ENCODE measurements around the gene SLC39A3.
A peak's percentile ranks its signal among the peaks of the same experiment; 100 is the strongest.

Gene SLC39A3, protein sequence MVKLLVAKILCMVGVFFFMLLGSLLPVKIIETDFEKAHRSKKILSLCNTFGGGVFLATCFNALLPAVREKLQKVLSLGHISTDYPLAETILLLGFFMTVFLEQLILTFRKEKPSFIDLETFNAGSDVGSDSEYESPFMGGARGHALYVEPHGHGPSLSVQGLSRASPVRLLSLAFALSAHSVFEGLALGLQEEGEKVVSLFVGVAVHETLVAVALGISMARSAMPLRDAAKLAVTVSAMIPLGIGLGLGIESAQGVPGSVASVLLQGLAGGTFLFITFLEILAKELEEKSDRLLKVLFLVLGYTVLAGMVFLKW

GRCh38 chr19:2739602-2740313 is at the start of gene SLC39A3:
SLC39A3 (minus strand) TSS chr19:2740017; CDS start chr19:2737257, 2,760 bp downstream.
- peaks cover 7% of the 10 kb centered on the region for H3K36me3 ChIP-seq (ENCODE audit: control insufficient read depth, insufficient read depth, low read length)
- peak within 1 kb of the TSS; percentile 71 for H3K4me3 ChIP-seq (ENCODE audit: low read length)
- peak within 1 kb of the TSS; percentile 6 for H3K9ac ChIP-seq (ENCODE audit: low read length)
- H3K27ac ChIP-seq (ENCODE audit: low read depth, low read length), result no peak within 1 kb of the TSS
- H3K4me1 ChIP-seq (ENCODE audit: control insufficient read depth, insufficient read depth, low read length), result peaks cover 5% of the 10 kb centered on the region
- H3K27me3 ChIP-seq (ENCODE audit: control insufficient read depth, insufficient read depth, low read length), result no peaks in the 10 kb centered on the region

DNA sequence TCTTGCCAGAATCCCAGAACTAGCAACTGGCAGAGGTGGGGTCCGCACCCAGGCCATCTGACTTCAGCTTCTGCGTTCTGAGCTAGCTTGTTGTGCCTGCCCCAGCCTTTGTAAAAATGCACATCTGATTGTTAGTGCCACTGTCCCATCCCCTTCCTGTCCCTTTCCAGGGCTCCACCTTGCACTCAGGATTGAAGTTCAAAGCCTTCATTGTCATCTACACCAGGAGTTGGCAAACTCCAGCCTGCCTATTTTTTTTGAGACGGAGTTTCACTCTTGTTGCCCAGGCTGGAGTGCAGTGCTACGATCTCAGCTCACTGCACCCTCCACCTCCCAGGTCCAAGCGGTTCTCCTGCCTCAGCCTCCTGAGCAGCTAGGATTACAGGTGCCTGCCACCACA is 48.4 kb upstream of the SLC39A3 start:
- no peaks in the 10 kb centered on the region for H3K27me3 ChIP-seq (ENCODE audit: control insufficient read depth, insufficient read depth, low read length)
- peaks cover 7% of the 10 kb centered on the region for H3K4me1 ChIP-seq (ENCODE audit: control insufficient read depth, insufficient read depth, low read length)
- peaks cover 7% of the 10 kb centered on the region for H3K36me3 ChIP-seq (ENCODE audit: control insufficient read depth, insufficient read depth, low read length)
- H3K27ac ChIP-seq (ENCODE audit: low read depth, low read length), result no peak overlapping the region
- H3K4me3 ChIP-seq (ENCODE audit: low read length), result no peak overlapping the region
- no peak overlapping the region for H3K9ac ChIP-seq (ENCODE audit: low read length)

GRCh38 chr19:2787115-2787514 is 47.3 kb upstream of the SLC39A3 start:
- Histone ChIP-seq H3K27me3 (ENCODE audit: control insufficient read depth, insufficient read depth, low read length) (no peaks in the 10 kb centered on the region), H3K4me3 (ENCODE audit: low read length) (no peak overlapping the region), H3K27ac (ENCODE audit: low read depth, low read length) (no peak overlapping the region), H3K9ac (ENCODE audit: low read length) (no peak overlapping the region), H3K4me1 (ENCODE audit: control insufficient read depth, insufficient read depth, low read length) (peaks cover 11% of the 10 kb centered on the region), H3K36me3 (ENCODE audit: control insufficient read depth, insufficient read depth, low read length) (peaks cover 7% of the 10 kb centered on the region)

GRCh38 chr19:2785244-2785997 is 45.6 kb upstream of the SLC39A3 start, which contains the start of gene THOP1:
THOP1 (plus strand) TSS chr19:2785503; CDS start chr19:2785663, 160 bp downstream.
- Histone ChIP-seq H3K36me3 (ENCODE audit: control insufficient read depth, insufficient read depth, low read length) (peaks cover under 1% of the 10 kb centered on the region), H3K27ac (ENCODE audit: low read depth, low read length) (peak within 1 kb of the TSS; percentile 68), H3K9ac (ENCODE audit: low read length) (peak within 1 kb of the TSS; percentile 43), H3K4me3 (ENCODE audit: low read length) (peak within 1 kb of the TSS; percentile 80), H3K27me3 (ENCODE audit: control insufficient read depth, insufficient read depth, low read length) (no peaks in the 10 kb centered on the region), H3K4me1 (ENCODE audit: control insufficient read depth, insufficient read depth, low read length) (peaks cover 14% of the 10 kb centered on the region)

DNA sequence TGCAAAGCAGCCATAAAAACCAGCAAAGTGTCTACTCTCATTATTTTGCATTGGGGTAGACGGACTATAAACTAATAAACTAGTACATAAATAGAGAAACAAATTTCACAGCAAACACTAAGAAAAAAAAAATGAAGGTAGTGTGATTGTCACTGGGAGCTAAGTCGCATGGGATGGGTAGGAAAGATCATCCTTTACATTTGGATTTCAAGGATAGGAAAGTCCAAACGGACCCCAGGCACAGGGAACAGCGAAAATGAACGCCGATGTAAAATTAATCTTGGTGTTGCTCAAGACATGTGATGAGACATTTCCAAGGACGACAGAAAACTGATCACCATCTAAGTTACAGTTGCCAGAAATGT is 43.9 kb upstream of the SLC39A3 start:
- no peaks in the 10 kb centered on the region for H3K36me3 ChIP-seq (ENCODE audit: control insufficient read depth, insufficient read depth, low read length)
- H3K9ac ChIP-seq (ENCODE audit: low read length), result no peak overlapping the region
- H3K4me1 ChIP-seq (ENCODE audit: control insufficient read depth, insufficient read depth, low read length), result peaks cover 14% of the 10 kb centered on the region
- H3K27ac ChIP-seq (ENCODE audit: low read depth, low read length), result peak overlapping the region; percentile 72
- peak overlapping the region; percentile 56 for H3K4me3 ChIP-seq (ENCODE audit: low read length)
- no peaks in the 10 kb centered on the region for H3K27me3 ChIP-seq (ENCODE audit: control insufficient read depth, insufficient read depth, low read length)

DNA sequence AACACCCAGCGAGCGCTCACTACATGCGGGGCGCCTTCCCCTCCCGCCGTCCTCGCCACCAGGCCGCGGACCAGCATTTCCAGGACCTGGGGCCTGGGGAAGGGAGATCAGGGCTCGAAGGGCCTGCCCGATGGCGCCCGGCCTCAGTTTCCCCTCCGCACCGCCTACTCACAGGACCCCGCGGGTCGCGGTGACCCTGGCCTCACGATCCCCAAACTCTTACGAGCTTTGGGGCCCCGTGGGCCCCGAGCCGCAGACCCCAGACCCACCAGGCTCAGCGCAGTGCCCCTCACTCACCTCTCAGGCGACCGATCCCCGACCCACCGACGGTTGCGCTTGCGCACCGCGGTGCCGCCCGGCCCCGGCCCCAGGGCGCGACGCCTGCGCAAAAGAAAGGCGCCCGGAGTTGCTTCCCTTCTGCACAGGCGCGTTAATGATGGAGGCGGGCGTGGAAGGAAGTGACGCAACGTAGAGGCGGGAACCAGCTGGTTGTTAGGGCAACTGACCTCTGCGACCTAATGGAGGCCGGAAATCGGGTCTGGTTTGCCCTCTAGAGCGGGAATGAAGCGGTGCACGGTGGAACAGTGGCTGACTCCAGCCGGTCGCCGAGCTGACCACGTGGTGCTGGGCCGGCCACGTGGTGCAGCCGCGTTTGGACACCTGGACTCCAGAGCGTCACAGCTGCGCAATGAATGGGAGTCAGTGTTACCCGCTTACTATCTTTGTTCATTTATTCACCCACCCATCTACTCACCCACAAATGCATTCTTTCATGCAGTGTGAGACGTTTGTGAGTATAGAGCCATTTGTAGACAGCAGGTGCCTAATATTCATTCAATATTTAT is 43.3 kb upstream of the SLC39A3 start, which contains the start of gene SGTA:
SGTA (minus strand) TSS at position 338 of the 845 bp plus-strand sequence. CDS start 14,205 bp downstream, outside the sequence.
- peak within 1 kb of the TSS; percentile 95 for H3K4me3 ChIP-seq (ENCODE audit: low read length)
- peak within 1 kb of the TSS; percentile 81 for H3K27ac ChIP-seq (ENCODE audit: low read depth, low read length)
- no peaks in the 10 kb centered on the region for H3K27me3 ChIP-seq (ENCODE audit: control insufficient read depth, insufficient read depth, low read length)
- H3K9ac ChIP-seq (ENCODE audit: low read length), result peak within 1 kb of the TSS; percentile 72
- H3K4me1 ChIP-seq (ENCODE audit: control insufficient read depth, insufficient read depth, low read length), result peaks cover 14% of the 10 kb centered on the region
- H3K36me3 ChIP-seq (ENCODE audit: control insufficient read depth, insufficient read depth, low read length), result no peaks in the 10 kb centered on the region

DNA sequence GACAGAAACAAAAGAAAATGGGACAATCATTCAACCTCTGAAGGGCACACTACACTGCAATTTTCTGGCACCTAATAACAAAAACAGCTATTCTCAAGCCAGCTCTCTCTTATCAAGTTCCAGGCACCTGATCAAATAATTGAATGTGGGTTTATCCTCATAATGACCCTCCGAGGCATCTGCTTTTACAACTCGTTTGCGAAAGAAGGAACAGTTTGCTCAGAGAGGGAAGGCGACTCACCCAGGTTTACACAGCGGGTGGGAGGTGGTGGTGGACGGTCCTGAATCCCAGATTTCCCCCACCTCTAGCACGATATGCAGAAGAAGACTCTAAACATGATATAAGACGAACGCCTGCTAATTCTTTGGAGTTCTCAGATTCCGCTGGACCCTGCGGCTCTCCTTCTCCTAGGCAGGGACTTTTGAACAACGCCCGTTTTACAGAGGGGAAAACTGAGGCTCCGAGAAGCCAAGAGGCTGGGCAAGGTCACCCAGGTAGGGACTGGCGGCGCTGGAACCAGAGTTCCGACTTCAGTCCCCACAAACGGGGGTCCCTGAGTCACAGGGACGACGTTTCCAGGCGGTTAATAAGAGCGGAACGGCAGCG is 42.6 kb upstream of the SLC39A3 start:
- Histone ChIP-seq H3K4me3 (ENCODE audit: low read length) (peak overlapping the region; percentile 95), H3K36me3 (ENCODE audit: control insufficient read depth, insufficient read depth, low read length) (no peaks in the 10 kb centered on the region), H3K4me1 (ENCODE audit: control insufficient read depth, insufficient read depth, low read length) (peaks cover 14% of the 10 kb centered on the region), H3K9ac (ENCODE audit: low read length) (peak overlapping the region; percentile 72), H3K27ac (ENCODE audit: low read depth, low read length) (peak overlapping the region; percentile 81), H3K27me3 (ENCODE audit: control insufficient read depth, insufficient read depth, low read length) (no peaks in the 10 kb centered on the region)

DNA sequence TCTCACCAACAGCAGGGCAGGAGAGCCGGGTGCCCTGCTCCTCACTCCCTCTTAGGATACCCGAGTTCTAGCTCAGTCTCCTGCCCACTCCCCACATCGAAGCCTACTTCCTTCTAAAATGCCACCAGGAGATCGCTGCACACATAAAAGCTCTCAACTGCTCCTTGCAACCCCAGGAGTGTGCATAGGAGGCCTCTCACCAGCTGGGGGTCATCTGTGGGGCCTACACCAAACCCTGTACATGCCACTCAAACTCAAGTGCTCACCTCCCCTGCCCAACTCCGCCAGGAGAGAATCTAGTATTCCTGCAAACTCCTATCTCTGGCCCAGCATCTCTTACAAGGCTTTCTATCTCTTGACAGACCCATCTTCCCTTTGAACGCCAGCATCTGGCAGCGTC is 40.5 kb upstream of the SLC39A3 start:
- Histone ChIP-seq H3K27me3 (ENCODE audit: control insufficient read depth, insufficient read depth, low read length) (no peaks in the 10 kb centered on the region), H3K36me3 (ENCODE audit: control insufficient read depth, insufficient read depth, low read length) (no peaks in the 10 kb centered on the region), H3K9ac (ENCODE audit: low read length) (no peak overlapping the region), H3K4me3 (ENCODE audit: low read length) (no peak overlapping the region), H3K4me1 (ENCODE audit: control insufficient read depth, insufficient read depth, low read length) (peaks cover 10% of the 10 kb centered on the region), H3K27ac (ENCODE audit: low read depth, low read length) (no peak overlapping the region)

- Histone ChIP-seq H3K36me3 (ENCODE audit: control insufficient read depth, insufficient read depth, low read length) (no peaks in the 10 kb centered on the region), H3K4me1 (ENCODE audit: control insufficient read depth, insufficient read depth, low read length) (peaks cover 10% of the 10 kb centered on the region), H3K9ac (ENCODE audit: low read length) (no peak overlapping the region), H3K27me3 (ENCODE audit: control insufficient read depth, insufficient read depth, low read length) (no peaks in the 10 kb centered on the region), H3K4me3 (ENCODE audit: low read length) (no peak overlapping the region), H3K27ac (ENCODE audit: low read depth, low read length) (no peak overlapping the region)
Observed at GRCh38 chr19:2779121-2779740, 39.4 kb upstream of the SLC39A3 start.

DNA sequence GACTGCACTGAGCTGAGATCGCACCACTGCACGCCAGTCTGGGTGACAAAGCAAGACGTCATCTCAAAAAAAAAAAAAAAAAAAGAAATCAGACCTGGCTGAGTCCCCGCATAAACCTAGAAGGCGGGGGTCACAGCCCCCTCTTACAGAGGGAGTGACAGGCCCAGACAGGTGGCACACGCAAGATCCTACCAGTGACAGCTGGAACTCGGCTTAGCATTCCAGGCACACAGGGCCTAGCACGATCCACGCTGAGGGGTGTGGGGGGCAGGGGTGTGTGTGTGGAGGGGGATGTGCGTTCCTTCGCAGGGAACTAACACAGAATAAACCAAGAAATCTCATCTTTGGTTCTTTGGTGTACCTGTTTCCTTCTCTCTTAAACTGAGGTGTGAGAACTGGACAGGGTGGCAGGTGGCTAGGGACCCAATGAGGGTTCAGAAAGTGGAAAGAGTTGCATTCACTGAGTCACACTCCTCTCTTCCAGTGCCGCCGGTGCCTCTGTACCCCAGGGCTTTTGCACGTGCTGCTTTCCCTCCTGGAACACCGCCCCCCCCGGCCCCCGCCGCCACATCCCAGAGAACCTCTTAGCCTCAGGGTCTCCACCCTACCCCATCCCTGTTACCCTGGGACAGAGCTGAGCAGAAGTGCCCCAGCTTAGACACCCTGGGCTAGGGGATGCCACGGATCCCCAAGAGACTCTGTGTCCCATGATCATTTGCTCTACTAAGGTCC is 38.3 kb upstream of the SLC39A3 start:
- no peaks in the 10 kb centered on the region for H3K27me3 ChIP-seq (ENCODE audit: control insufficient read depth, insufficient read depth, low read length)
- no peak overlapping the region for H3K9ac ChIP-seq (ENCODE audit: low read length)
- H3K27ac ChIP-seq (ENCODE audit: low read depth, low read length), result no peak overlapping the region
- H3K36me3 ChIP-seq (ENCODE audit: control insufficient read depth, insufficient read depth, low read length), result no peaks in the 10 kb centered on the region
- H3K4me3 ChIP-seq (ENCODE audit: low read length), result no peak overlapping the region
- peaks cover 8% of the 10 kb centered on the region for H3K4me1 ChIP-seq (ENCODE audit: control insufficient read depth, insufficient read depth, low read length)

Data from rectal smooth muscle tissue (tissue), 1 donor.